ENCODE measurements around the gene DOCK4.
"Not testable (repeated sequence)": the region's sequence is repeated elsewhere in the genome, so short reads cannot be mapped to it uniquely, and the experiment has no call there.

DOCK4 gene

DNA sequence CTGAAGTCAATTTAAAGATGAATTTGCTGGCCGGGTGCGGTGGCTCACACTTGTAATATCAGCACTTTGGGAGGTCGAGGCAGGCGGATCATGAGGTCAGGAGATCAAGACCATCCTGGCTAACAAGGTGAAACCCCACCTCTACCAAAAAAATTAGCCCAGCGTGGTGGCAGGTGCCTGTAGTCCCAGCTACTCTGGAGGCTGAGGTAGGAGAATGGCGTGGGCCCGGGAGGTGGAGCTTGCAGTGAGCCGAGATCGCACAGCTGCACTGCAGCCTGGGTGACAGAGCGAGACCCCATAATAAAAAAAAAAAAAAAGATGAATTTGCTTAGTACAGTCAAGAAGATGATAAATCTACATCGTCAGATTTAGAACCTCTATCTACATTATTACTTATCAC is 288.8 kb downstream of the DOCK4 start:
- not testable (repeated sequence) for H3K4me3 ChIP-seq (ENCODE audit: low read depth in 1 of 5, low read length in 5 of 5); H3K4me1 ChIP-seq (ENCODE audit: control insufficient read depth in 5 of 5, insufficient read depth in 5 of 5, low read length in 5 of 5); H3K9ac ChIP-seq (ENCODE audit: low read length in 5 of 5); H3K36me3 ChIP-seq (ENCODE audit: control insufficient read depth in 5 of 5, insufficient read depth in 5 of 5, low read length in 5 of 5); H3K9me3 ChIP-seq (ENCODE audit: control insufficient read depth in 5 of 5, low read length in 5 of 5); H3K27ac ChIP-seq (ENCODE audit: low read depth, low read length); H3K27me3 ChIP-seq (ENCODE audit: control insufficient read depth in 5 of 5, insufficient read depth in 4 of 5, low read length in 5 of 5)

GRCh38 chr7:111914291-111914690 is 291.9 kb downstream of the DOCK4 start:
- Histone ChIP-seq H3K27me3 (ENCODE audit: control insufficient read depth in 5 of 5, insufficient read depth in 4 of 5, low read length in 5 of 5) (no peaks in the 10 kb centered on the region), H3K27ac (ENCODE audit: low read depth, low read length) (no peak overlapping the region), H3K4me3 (ENCODE audit: low read depth in 1 of 5, low read length in 5 of 5) (no peak overlapping the region), H3K9ac (ENCODE audit: low read length in 5 of 5) (no peak overlapping the region), H3K36me3 (ENCODE audit: control insufficient read depth in 5 of 5, insufficient read depth in 5 of 5, low read length in 5 of 5) (peaks cover 0 to 9% (median 2%) of the 10 kb centered on the region in 5 donors), H3K4me1 (ENCODE audit: control insufficient read depth in 5 of 5, insufficient read depth in 5 of 5, low read length in 5 of 5) (peaks cover 0 to 12% (median 0%) of the 10 kb centered on the region in 5 donors), H3K9me3 (ENCODE audit: control insufficient read depth in 5 of 5, low read length in 5 of 5) (no peaks in the 10 kb centered on the region)

GRCh38 chr7:111911166-111911961 is 294.8 kb downstream of the DOCK4 start:
- H3K9ac ChIP-seq (ENCODE audit: low read length in 5 of 5), result no peak overlapping the region
- H3K36me3 ChIP-seq (ENCODE audit: control insufficient read depth in 5 of 5, insufficient read depth in 5 of 5, low read length in 5 of 5), result peaks cover 0 to 13% (median 5%) of the 10 kb centered on the region in 5 donors
- H3K27me3 ChIP-seq (ENCODE audit: control insufficient read depth in 5 of 5, insufficient read depth in 4 of 5, low read length in 5 of 5), result no peaks in the 10 kb centered on the region
- H3K4me1 ChIP-seq (ENCODE audit: control insufficient read depth in 5 of 5, insufficient read depth in 5 of 5, low read length in 5 of 5), result peaks cover 0 to 12% (median 0%) of the 10 kb centered on the region in 5 donors
- no peak overlapping the region for H3K4me3 ChIP-seq (ENCODE audit: low read depth in 1 of 5, low read length in 5 of 5)
- no peaks in the 10 kb centered on the region for H3K9me3 ChIP-seq (ENCODE audit: control insufficient read depth in 5 of 5, low read length in 5 of 5)
- no peak overlapping the region for H3K27ac ChIP-seq (ENCODE audit: low read depth, low read length)

GRCh38 chr7:111910656-111911055 is 295.5 kb downstream of the DOCK4 start:
- peaks cover 0 to 12% (median 0%) of the 10 kb centered on the region in 5 donors for H3K4me1 ChIP-seq (ENCODE audit: control insufficient read depth in 5 of 5, insufficient read depth in 5 of 5, low read length in 5 of 5)
- H3K27me3 ChIP-seq (ENCODE audit: control insufficient read depth in 5 of 5, insufficient read depth in 4 of 5, low read length in 5 of 5), result no peaks in the 10 kb centered on the region
- H3K27ac ChIP-seq (ENCODE audit: low read depth, low read length), result no peak overlapping the region
- no peak overlapping the region for H3K4me3 ChIP-seq (ENCODE audit: low read depth in 1 of 5, low read length in 5 of 5)
- no peaks in the 10 kb centered on the region for H3K9me3 ChIP-seq (ENCODE audit: control insufficient read depth in 5 of 5, low read length in 5 of 5)
- no peak overlapping the region for H3K9ac ChIP-seq (ENCODE audit: low read length in 5 of 5)
- peaks cover 0 to 14% (median 7%) of the 10 kb centered on the region in 5 donors for H3K36me3 ChIP-seq (ENCODE audit: control insufficient read depth in 5 of 5, insufficient read depth in 5 of 5, low read length in 5 of 5)

- H3K27me3 ChIP-seq (ENCODE audit: control insufficient read depth in 5 of 5, insufficient read depth in 4 of 5, low read length in 5 of 5); H3K27ac ChIP-seq (ENCODE audit: low read depth, low read length); H3K9me3 ChIP-seq (ENCODE audit: control insufficient read depth in 5 of 5, low read length in 5 of 5); H3K36me3 ChIP-seq (ENCODE audit: control insufficient read depth in 5 of 5, insufficient read depth in 5 of 5, low read length in 5 of 5); H3K4me3 ChIP-seq (ENCODE audit: low read depth in 1 of 5, low read length in 5 of 5); H3K9ac ChIP-seq (ENCODE audit: low read length in 5 of 5): not testable (repeated sequence)
- peaks cover 0 to 12% (median 0%) of the 10 kb centered on the region in 5 donors for H3K4me1 ChIP-seq (ENCODE audit: control insufficient read depth in 5 of 5, insufficient read depth in 5 of 5, low read length in 5 of 5)
Measured at GRCh38 chr7:111908673-111909072, 297.5 kb downstream of the DOCK4 start.

DNA sequence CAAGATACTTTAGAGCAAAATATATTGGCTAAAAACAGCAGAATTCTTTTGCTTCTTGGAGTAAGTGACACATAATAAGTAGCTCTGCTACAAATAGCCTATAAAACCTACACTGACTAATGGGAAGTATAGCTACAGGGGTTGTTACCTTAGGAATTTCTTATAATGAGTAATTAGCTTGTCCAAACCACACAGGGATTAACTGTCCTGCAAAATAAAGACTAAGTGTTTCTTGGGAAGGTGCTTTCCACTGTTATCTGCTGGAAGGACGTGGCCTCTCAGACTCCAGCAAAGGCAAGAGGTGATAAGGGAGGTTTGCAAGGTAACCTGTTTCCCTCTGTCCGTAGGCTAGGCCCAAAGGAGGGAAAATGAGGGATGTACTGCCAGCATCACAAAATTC is 302.4 kb downstream of the DOCK4 start:
- H3K9ac ChIP-seq (ENCODE audit: low read length in 5 of 5), result no peak overlapping the region
- no peak overlapping the region for H3K4me3 ChIP-seq (ENCODE audit: low read depth in 1 of 5, low read length in 5 of 5)
- H3K27me3 ChIP-seq (ENCODE audit: control insufficient read depth in 5 of 5, insufficient read depth in 4 of 5, low read length in 5 of 5), result no peaks in the 10 kb centered on the region
- no peak overlapping the region for H3K27ac ChIP-seq (ENCODE audit: low read depth, low read length)
- no peaks in the 10 kb centered on the region for H3K9me3 ChIP-seq (ENCODE audit: control insufficient read depth in 5 of 5, low read length in 5 of 5)
- H3K4me1 ChIP-seq (ENCODE audit: control insufficient read depth in 5 of 5, insufficient read depth in 5 of 5, low read length in 5 of 5), result no peaks in the 10 kb centered on the region
- H3K36me3 ChIP-seq (ENCODE audit: control insufficient read depth in 5 of 5, insufficient read depth in 5 of 5, low read length in 5 of 5), result peaks cover 4 to 25% (median 14%) of the 10 kb centered on the region in 5 donors

GRCh38 chr7:111903016-111903415 is 303.2 kb downstream of the DOCK4 start:
- Histone ChIP-seq H3K36me3 (ENCODE audit: control insufficient read depth in 5 of 5, insufficient read depth in 5 of 5, low read length in 5 of 5) (peaks cover 4 to 25% (median 14%) of the 10 kb centered on the region in 5 donors), H3K4me3 (ENCODE audit: low read depth in 1 of 5, low read length in 5 of 5) (no peak overlapping the region), H3K27me3 (ENCODE audit: control insufficient read depth in 5 of 5, insufficient read depth in 4 of 5, low read length in 5 of 5) (no peaks in the 10 kb centered on the region), H3K27ac (ENCODE audit: low read depth, low read length) (no peak overlapping the region), H3K9ac (ENCODE audit: low read length in 5 of 5) (no peak overlapping the region), H3K9me3 (ENCODE audit: control insufficient read depth in 5 of 5, low read length in 5 of 5) (no peaks in the 10 kb centered on the region), H3K4me1 (ENCODE audit: control insufficient read depth in 5 of 5, insufficient read depth in 5 of 5, low read length in 5 of 5) (no peaks in the 10 kb centered on the region)

GRCh38 chr7:111900283-111900682 is 305.9 kb downstream of the DOCK4 start:
- no peaks in the 10 kb centered on the region for H3K9me3 ChIP-seq (ENCODE audit: control insufficient read depth in 5 of 5, low read length in 5 of 5)
- H3K9ac ChIP-seq (ENCODE audit: low read length in 5 of 5), result no peak overlapping the region
- no peaks in the 10 kb centered on the region for H3K27me3 ChIP-seq (ENCODE audit: control insufficient read depth in 5 of 5, insufficient read depth in 4 of 5, low read length in 5 of 5)
- H3K27ac ChIP-seq (ENCODE audit: low read depth, low read length), result no peak overlapping the region
- H3K36me3 ChIP-seq (ENCODE audit: control insufficient read depth in 5 of 5, insufficient read depth in 5 of 5, low read length in 5 of 5), result peaks cover 4 to 17% (median 8%) of the 10 kb centered on the region in 5 donors
- H3K4me3 ChIP-seq (ENCODE audit: low read depth in 1 of 5, low read length in 5 of 5), result no peak overlapping the region
- H3K4me1 ChIP-seq (ENCODE audit: control insufficient read depth in 5 of 5, insufficient read depth in 5 of 5, low read length in 5 of 5), result peaks cover 0 to 6% (median 0%) of the 10 kb centered on the region in 5 donors

GRCh38 chr7:111895049-111895448 is 311.1 kb downstream of the DOCK4 start:
- peaks cover 4 to 14% (median 9%) of the 10 kb centered on the region in 5 donors for H3K36me3 ChIP-seq (ENCODE audit: control insufficient read depth in 5 of 5, insufficient read depth in 5 of 5, low read length in 5 of 5)
- H3K4me3 ChIP-seq (ENCODE audit: low read depth in 1 of 5, low read length in 5 of 5), result no peak overlapping the region
- H3K9ac ChIP-seq (ENCODE audit: low read length in 5 of 5), result no peak overlapping the region
- H3K4me1 ChIP-seq (ENCODE audit: control insufficient read depth in 5 of 5, insufficient read depth in 5 of 5, low read length in 5 of 5), result peaks cover 0 to 6% (median 0%) of the 10 kb centered on the region in 5 donors
- H3K9me3 ChIP-seq (ENCODE audit: control insufficient read depth in 5 of 5, low read length in 5 of 5), result no peaks in the 10 kb centered on the region
- no peaks in the 10 kb centered on the region for H3K27me3 ChIP-seq (ENCODE audit: control insufficient read depth in 5 of 5, insufficient read depth in 4 of 5, low read length in 5 of 5)
- H3K27ac ChIP-seq (ENCODE audit: low read depth, low read length), result no peak overlapping the region

DNA sequence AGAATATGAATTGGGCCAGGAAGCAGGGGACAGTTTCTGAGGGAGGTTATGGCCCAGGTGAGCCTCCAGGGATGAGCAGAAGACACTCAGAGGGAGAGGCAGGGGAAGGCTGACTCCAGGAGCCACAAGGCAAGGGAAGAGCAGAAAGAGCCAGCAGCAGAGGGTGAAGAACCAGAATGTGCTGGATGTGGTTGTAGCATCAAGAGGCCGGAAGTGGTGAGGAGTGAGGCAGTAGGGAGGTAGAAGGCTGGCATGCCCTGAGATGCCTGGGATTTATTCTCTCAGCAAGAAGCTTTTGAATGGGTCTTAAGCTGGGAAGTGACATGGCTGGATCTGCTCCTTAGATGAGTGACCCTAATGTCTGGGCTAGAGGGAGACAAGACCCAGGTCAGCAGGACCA is 311.7 kb downstream of the DOCK4 start:
- Histone ChIP-seq H3K9me3 (ENCODE audit: control insufficient read depth in 5 of 5, low read length in 5 of 5) (no peaks in the 10 kb centered on the region), H3K9ac (ENCODE audit: low read length in 5 of 5) (no peak overlapping the region), H3K4me3 (ENCODE audit: low read depth in 1 of 5, low read length in 5 of 5) (no peak overlapping the region), H3K27me3 (ENCODE audit: control insufficient read depth in 5 of 5, insufficient read depth in 4 of 5, low read length in 5 of 5) (no peaks in the 10 kb centered on the region), H3K27ac (ENCODE audit: low read depth, low read length) (no peak overlapping the region), H3K4me1 (ENCODE audit: control insufficient read depth in 5 of 5, insufficient read depth in 5 of 5, low read length in 5 of 5) (peaks cover 0 to 6% (median 0%) of the 10 kb centered on the region in 5 donors), H3K36me3 (ENCODE audit: control insufficient read depth in 5 of 5, insufficient read depth in 5 of 5, low read length in 5 of 5) (peaks cover 4 to 10% (median 8%) of the 10 kb centered on the region in 5 donors)
